22Rv1 (cell line): ENCODE results near the gene STYXL1.

Source experiments
- CTCF ChIP-seq: fragments of 450-650 bp; IDR thresholded peaks from 2 replicates; pipeline ENCODE4 v1.5.1; 2017; ENCODE audit warnings: mild to moderate bottlenecking
- ZFX ChIP-seq: fragments of 450-650 bp; IDR thresholded peaks from 2 replicates; pipeline ENCODE4 v1.6.1; 2017; ENCODE audit warnings: antibody characterized with exemption, borderline replicate concordance

DNA sequence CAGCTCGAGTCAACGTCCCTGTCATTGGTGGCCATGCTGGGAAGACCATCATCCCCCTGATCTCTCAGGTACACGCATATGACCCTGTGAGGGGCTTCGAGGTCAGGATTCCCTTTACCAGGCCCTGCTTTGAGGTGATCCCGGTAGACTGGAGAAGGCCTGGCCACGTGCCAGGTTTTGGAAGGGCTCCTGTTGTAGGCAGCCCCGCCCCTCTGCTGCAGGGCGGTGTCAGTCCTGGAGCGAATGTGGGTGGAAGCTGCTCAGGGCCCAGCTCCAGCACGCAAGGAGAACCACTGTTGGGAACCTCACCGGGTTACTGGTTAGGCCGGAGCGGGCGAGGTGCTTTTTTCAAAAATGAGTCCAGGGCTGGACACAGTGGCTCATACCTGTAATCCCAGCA, 15.7 kb upstream of the STYXL1 start:
- TF ChIP-seq CTCF (no peak), ZFX (no peak)
